Vagina (tissue), 2 donors: ENCODE measurements around the gene CFHR4.

ENCODE experiments used
- CTCF ChIP-seq, 3 experiments: fragments of 450-650 bp in 2 of 3; fragments of 200-600 bp in 1 of 3; sonication (generic) in 1 of 3; IDR thresholded peaks; one replicate each; pipeline ENCODE4 v1.5.1; 2017 to 2019; ENCODE audit warnings: antibody characterized with exemption in 3 of 3, mild to moderate bottlenecking in 2 of 3, moderate library complexity in 2 of 3
- POLR2A ChIP-seq, 2 donors: fragments of 450-650 bp; IDR thresholded peaks; one replicate each; pipeline ENCODE4 v1.6.1; 2017; ENCODE audit warnings: antibody characterized with exemption in 2 of 2, mild to moderate bottlenecking in 2 of 2, moderate library complexity in 2 of 2
- POLR2AphosphoS5 ChIP-seq, 2 donors: sonication (generic); formaldehyde crosslinking; IDR thresholded peaks; one replicate each; pipeline ENCODE4 v1.9.0; 2017; ENCODE audit warnings: antibody characterized with exemption in 2 of 2, mild to moderate bottlenecking in 2 of 2, low read depth in 1 of 2; ENCODE audit not compliant: insufficient read depth in 1 of 2

GRCh38 chr1:196875935-196876334 is 11.9 kb upstream of the CFHR4 start:
- TF ChIP-seq CTCF (IDR thresholded peaks at IDR 0.05) = no peak
- no peak for TF ChIP-seq POLR2A (IDR thresholded peaks at IDR 0.05)
- no peak for TF ChIP-seq POLR2AphosphoS5 (IDR thresholded peaks at IDR 0.05; ENCODE audit: insufficient read depth in 1 of 2, low read depth in 1 of 2)
